HEK293T (cell line): ENCODE measurements around the gene TUBA4A.

ENCODE experiments used
- BHLHE40 ChIP-seq: fragments of 450-650 bp; IDR thresholded peaks from 2 replicates; pipeline ENCODE4 v1.6.1; 2016; ENCODE audit warnings: mild to moderate bottlenecking, moderate library complexity, borderline replicate concordance
- CTBP1 ChIP-seq: fragments of 450-650 bp; IDR thresholded peaks from 2 replicates; pipeline ENCODE4 v1.6.1; 2016; ENCODE audit warnings: borderline replicate concordance
- FOXA1 ChIP-seq: fragments of 450-650 bp; IDR thresholded peaks from 2 replicates; pipeline ENCODE4 v1.6.1; 2016; ENCODE audit warnings: mild to moderate bottlenecking
- FOXK2 ChIP-seq: fragments of 450-650 bp; IDR thresholded peaks from 2 replicates; pipeline ENCODE4 v1.6.1; 2016; ENCODE audit warnings: mild to moderate bottlenecking
- SP1 ChIP-seq: fragments of 450-650 bp; IDR thresholded peaks from 2 replicates; pipeline ENCODE4 v1.6.1; 2017
- SUZ12 ChIP-seq: fragments of 450-650 bp; IDR thresholded peaks from 2 replicates; pipeline ENCODE4 v1.6.1; 2016; ENCODE audit warnings: mild to moderate bottlenecking

- TF ChIP-seq SP1 (no peak), BHLHE40 (no peak), CTBP1 (no peak), SUZ12 (no peak), FOXK2 (no peak), FOXA1 (no peak)
Observed at GRCh38 chr2:219214786-219215185, 38.9 kb downstream of the TUBA4A start.
